ENCODE data around the gene ADAMTS4. TPM values are rescaled to one million over a fixed set of nuclear protein-coding genes. Genes with fewer than 3 reads are reported as not detected.

Gene ADAMTS4
- total and polyA plus RNA-seq, 9 of the 15 experiments (the other 6 are each of a cell fraction or from before 2014, with no cell fraction given) = 0.07 to 3.7 (median 0.41) TPM

GRCh38 chr1:161165742-161166668, 32.8 kb downstream of the ADAMTS4 start, which contains the start of gene PPOX (continued):
- no peak for TF ChIP-seq ZNF512 (tag; IDR thresholded peaks at IDR 0.05)
- no peak for TF ChIP-seq TCFL5 (CRISPR knock-in tag; conservative IDR thresholded peaks at IDR 0.05)
- TF ChIP-seq TRIM24 (IDR thresholded peaks at IDR 0.05) = peak; percentile 79 to 89
- TF ChIP-seq TSHZ1 (CRISPR knock-in tag; IDR thresholded peaks at IDR 0.05) = no peak
- TF ChIP-seq CBX8 (IDR thresholded peaks at IDR 0.05; ENCODE audit: borderline replicate concordance, extremely low read depth, low read depth, low read length, poor library complexity, severe bottlenecking) = no peak
- TF ChIP-seq STAT5B (CRISPR knock-in tag; IDR thresholded peaks at IDR 0.05) = no peak
- peak; percentile 30 for TF ChIP-seq E2F8 (IDR thresholded peaks at IDR 0.05; ENCODE audit: low read depth, partially characterized antibody)
- TF ChIP-seq ZNF197 (CRISPR knock-in tag; IDR thresholded peaks at IDR 0.05; ENCODE audit: low read depth) = peak; percentile 81
- peak; percentile 73 for TF ChIP-seq VEZF1 (CRISPR knock-in tag; IDR thresholded peaks at IDR 0.05)
- TF ChIP-seq ZNF3 (CRISPR knock-in tag; IDR thresholded peaks at IDR 0.05) = no peak
- peak; percentile 83 for TF ChIP-seq HMBOX1 (IDR thresholded peaks at IDR 0.05)
- peak; percentile 31; the same call in 1 of the 2 replicates for TF ChIP-seq JUN (IDR thresholded peaks at IDR 0.05; ENCODE audit: borderline replicate concordance, low read depth, low read length)
- TF ChIP-seq JUN (CRISPR knock-in tag; IDR thresholded peaks at IDR 0.05; ENCODE audit: borderline replicate concordance) = peak; percentile 59; the same call in 1 of the 2 replicates
- peak; percentile 98 for TF ChIP-seq SMARCE1 (IDR thresholded peaks at IDR 0.05)
- TF ChIP-seq ZNF23 (CRISPR knock-in tag; IDR thresholded peaks at IDR 0.05) = no peak
- no peak for TF ChIP-seq SMAD2 (IDR thresholded peaks at IDR 0.05; ENCODE audit: low read depth, low read length)
